Breast epithelium (tissue), 3 donors: ENCODE data around the gene ZC3H12D.

Experiments
- CTCF ChIP-seq, 3 donors: fragments of 450-650 bp; IDR thresholded peaks; one replicate each; pipeline ENCODE4 v1.5.1; 2016 to 2017; ENCODE audit warnings: antibody characterized with exemption in 3 of 3, mild to moderate bottlenecking in 3 of 3, moderate library complexity in 3 of 3
- POLR2A ChIP-seq: fragments of 450-650 bp; IDR thresholded peaks from one replicate; pipeline ENCODE4 v1.6.1; 2016; ENCODE audit warnings: antibody characterized with exemption, mild to moderate bottlenecking, moderate library complexity
- POLR2AphosphoS5 ChIP-seq, 3 donors: sonication (generic); formaldehyde crosslinking; IDR thresholded peaks; one replicate each; pipeline ENCODE4 v1.6.1; 2017; ENCODE audit warnings: antibody characterized with exemption in 3 of 3

- no peak for TF ChIP-seq POLR2A
- no peak for TF ChIP-seq CTCF (IDR thresholded peaks at IDR 0.05)
- no peak for TF ChIP-seq POLR2AphosphoS5 (IDR thresholded peaks at IDR 0.05)
These were observed 48.2 kb downstream of the ZC3H12D start for GRCh38 chr6:149436647-149437046.
